SW 1271 (cell line): ENCODE data around the gene FLNB.
A peak's percentile ranks its signal among the peaks of the same experiment; 100 is the strongest.

ENCODE experiments used
- DNase-seq, 2 experiments: peaks; one replicate each; lab custom pipeline; 2025; lab: John Stamatoyannopoulos, UW

FLNB gene

DNA sequence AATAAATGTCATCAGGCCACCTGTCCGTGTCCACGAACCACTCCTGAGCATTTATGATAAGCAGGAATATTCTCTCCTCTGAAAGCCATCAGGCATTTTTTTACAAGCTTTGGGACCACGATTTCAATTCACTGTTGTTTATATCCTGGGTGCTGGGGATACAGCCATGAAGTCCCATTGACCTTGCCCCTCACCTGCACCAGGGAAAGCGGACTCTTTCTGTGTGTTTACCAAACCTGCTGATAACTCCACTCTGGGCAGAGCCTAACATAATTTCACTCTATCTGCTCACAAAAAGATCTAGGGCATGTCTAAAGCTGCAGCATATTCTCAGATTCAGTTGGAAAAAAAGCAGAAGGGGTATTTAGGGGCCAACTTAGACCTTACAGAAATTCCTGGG lies 197.8 kb downstream of the FLNB start:
- DNase-seq, result no peak

DNA sequence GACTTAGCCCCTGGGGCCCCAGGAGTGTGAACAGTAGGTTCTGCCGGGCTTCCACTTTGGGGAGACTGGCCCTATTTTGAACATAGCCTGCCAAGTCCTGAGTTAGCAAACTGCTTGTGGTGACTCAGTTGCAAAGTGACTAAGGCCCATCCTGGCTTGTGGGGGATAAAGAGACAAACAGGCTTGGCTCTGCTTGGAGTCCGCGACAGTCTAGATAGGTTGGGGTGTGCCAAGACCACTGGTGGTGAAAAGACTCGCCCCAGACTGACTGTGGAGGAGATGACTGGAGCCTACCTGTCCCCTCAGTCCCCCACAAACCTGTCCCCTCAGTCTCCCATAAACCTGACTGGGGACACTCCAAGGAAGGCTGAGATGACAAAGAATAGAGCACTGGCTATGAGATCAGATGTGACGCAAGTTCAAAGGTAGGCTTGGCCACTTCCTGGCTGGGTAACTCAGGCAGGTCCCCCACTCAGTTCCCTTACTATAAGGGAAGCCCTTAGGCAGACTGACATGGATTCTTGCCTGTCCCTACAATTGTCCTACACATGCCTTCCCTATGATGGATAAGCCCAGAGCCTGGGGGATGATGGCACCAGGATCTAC lies 198.3 kb downstream of the FLNB start:
- DNase-seq, result no peak

DNA sequence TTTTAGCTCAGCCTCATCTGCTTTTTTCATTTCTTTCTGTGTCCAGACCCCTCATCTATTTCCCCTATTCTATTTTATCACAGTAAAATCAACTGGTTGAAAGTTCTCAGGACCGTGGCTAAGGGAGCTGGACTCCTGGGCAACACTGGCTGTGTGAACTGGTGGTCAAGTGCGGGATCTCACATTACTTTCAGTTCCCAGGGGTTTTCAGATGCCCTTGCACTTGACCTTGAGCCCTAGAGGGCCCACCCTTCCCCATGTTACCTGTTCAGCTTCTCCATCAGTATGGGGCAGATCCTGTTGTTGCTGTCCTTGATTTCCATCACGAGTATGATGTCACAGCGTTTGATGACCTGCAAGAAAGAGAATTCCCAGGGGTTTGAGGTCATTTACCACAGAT lies 199.7 kb downstream of the FLNB start:
- DNase-seq, result no peak

DNA sequence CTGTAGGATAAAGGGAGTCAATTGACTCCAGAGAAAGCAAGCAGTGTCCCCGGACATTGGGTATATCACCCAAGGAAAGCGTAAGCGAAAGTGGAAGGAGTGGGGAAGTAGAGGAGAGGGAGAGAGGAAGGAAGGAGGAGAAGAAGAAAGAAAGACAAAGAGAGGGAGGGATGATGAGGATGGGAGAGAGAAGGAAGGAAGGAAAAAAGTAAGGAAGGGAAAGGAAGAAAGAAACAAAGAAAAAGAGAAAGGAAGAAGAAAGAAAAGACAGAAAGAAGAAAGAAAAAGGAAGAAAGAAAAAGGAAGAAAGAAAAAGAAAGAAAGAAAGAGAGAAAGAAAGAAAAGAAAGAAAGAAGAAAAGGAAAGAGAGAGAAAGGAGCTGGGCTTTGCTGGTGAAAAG lies 201.7 kb downstream of the FLNB start:
- DNase-seq, result no peak

DNA sequence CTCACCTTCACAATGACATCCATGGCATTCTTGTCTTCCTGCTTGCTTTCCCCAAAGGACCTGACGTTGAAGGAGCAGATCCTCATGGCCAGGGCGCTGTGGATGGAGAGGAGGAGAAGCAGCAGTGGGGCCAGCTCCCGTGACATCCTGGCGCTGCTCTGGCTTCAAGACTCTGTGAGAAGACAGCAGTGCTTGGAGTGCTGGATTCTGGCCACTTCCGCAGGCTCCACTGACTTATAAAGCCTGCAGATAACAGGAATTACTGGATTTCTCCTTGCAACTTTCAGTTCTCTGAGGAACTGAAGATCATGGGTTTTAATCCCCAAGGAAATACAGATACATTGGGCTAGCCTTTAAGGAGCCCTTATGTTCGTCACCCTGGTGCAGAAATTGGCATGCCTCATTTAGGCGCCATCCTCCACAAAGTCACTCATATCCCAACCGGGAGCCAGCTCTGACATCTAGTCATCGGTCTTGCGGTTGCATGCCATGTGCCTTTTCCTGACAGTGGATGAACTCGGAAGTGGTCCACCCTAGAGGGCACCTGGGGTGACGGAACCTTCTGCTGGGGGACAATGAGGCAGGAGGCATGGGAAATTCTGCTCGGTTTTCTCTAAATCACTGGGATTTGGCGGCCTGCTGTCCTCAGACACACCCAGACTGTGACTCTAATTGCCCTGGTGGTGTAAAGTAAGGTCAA lies 202.7 kb downstream of the FLNB start, which contains the start of gene DNASE1L3:
DNASE1L3 (minus strand) TSS at position 212 of the 700 bp plus-strand sequence; CDS start at position 146, 66 bp downstream.
- DNase-seq, result no peak

DNA sequence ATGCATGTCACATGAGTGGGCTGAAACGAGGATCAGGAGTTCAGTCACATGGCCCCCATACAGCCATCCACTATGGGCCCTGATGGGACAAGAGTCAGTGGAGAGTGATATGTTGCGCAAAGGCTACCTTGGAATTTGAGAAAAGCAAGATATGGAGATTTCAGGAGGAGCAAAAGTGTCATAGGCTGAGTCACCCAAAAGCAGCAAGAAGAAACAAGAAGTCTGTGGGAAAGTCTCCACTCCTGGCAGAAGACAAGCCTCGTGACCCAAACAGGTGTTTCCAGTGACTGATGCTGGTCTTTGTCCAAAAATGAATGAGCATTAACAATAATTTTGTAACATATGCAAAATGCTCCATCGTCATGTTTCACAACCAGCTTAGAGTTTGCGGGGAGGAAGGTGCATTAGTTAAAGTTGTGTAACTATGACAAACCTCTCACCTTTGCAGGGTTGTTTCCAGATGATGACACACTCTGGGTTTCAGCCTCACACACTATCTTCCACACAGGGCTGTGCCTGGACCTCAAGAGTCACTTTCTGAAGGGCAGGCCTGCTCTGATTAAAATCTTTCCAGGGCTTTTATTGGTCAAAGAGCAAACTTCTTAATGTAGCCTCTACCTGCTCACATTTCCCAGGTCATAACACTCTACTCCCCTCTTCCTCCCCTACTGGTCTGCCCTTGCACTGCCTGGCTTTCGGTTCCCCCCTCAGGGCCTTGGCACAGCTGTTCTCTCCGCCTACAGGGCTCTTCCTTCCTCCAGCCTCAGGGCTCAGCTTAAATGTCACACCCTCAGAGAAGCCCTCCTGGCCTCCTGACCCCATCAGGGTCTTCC lies 206.5 kb downstream of the FLNB start:
- no peak for DNase-seq

DNA sequence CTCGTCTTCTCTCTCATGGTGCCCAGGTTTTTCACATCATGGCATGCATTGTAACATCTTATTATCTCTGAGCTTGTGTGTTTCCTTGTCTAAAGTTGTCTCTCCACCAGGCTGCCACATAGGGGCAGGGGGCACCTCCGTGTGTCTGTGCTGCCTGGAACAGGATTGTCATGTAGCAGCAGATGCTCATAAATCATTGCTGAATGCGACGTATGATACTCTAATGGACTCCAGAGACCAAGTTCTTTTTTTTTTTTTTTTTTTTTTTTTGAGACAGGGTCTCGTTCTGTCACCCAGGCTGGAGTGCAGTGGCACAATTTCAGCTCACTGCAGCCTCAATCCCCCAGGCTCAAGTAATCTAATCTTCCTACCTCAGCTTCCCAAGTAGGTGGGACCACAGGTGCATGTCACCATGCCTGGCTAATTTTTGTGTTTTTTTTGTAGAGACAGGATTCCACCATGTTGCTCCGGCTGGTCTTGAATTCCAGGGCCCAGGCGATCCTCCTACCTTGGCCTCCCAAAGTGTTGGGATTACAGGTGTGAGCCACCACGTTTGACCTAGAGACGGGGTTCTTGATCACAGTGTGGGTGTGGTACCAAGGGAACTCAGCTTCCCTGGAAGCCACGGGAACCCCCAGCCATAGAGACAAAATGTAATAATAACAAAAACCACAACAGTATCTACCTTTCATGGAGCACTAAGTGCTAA lies 207.2 kb downstream of the FLNB start:
- DNase-seq, result no peak

DNA sequence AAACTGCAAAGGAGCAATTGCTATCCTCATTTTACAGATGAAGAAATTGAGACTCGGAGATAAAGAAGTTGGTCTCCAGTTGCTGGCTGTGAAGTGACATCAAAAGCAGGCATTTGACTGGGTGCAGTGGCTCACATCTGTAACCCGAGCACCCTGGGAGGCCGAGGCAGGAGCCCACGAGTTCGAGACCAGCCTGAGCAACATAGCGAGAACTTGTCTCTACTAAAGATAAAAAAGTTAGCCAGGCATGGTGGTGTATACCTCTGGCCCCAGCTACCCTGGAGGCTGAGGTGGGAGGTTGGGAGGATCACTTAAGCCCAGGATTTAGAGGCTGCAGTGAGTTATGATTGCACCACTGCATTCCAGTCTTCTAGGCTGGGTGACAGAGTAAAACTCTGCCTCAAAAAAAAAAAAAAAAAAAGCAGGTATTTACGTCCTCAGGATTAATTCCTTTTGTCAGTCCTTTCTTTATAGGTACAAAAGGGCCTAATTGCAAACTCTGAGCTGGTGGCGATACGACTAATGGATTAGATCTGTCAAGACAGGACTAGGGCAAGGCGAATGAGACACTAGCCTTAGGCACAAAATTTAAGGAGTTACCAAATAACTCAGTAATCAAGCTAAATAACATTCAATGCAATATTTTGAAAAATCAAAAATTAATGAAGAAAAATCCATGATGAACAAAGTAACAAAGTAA lies 208.4 kb downstream of the FLNB start:
- no peak for DNase-seq

DNA sequence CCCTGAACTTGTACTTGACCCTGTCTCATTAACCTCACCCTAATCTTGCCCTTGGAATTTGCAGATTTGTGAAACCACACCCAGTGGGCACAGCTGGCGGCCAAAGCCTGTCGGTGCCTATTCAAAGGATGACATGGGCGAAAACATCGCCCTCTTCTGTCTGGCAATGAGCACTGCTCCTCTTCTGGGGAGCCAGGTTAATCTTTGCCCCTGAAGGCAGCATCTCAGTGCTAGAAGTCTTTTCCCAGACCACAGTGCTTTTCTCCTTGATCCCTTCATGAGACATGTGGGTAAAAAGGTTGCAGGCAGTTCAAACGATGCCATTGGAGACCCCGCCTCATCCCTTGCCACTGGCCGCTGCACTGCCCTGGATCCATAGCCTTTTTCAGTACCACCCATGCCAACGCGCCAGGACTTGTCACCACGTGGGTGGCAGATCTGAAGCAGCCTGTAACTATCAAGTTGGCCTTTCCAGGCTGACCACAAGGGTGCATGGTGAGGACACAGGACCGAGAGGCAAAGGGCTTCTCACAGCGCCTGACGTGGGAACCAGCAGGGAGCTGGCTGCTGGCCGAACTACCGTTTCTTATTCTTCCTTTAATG lies 209.1 kb downstream of the FLNB start:
- peak; percentile 17 to 50 for DNase-seq

DNA sequence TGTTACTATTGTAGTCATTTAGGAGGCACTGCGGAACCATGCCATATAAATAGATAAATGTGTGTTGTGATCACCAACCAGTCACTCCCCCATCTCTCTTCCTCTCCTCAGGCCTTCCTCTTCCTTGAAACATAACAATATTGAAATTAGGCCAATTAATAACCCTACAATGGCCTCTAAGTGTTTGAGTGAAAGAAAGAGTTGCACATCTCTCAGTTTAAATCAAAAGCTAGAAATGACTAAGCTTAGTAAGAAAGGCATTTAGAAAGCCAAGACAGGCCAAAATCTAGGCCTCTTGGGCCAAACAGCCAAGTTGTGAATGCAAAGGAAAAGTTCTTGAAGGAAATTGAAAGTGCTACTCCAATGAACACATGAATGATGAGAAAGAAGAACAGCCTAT lies 210.7 kb downstream of the FLNB start:
- DNase-seq, result no peak
